ENCODE results near the gene DYRK1A. TPM values are rescaled to one million over a fixed set of nuclear protein-coding genes. Genes with fewer than 3 reads are reported as not detected.
"Not testable (repeated sequence)": the region's sequence is repeated elsewhere in the genome, so short reads cannot be mapped to it uniquely, and the experiment has no call there.

DYRK1A gene
- total RNA-seq = 10 to 100 TPM; 37.3 to 65.7 (median 53.6) TPM

DNA sequence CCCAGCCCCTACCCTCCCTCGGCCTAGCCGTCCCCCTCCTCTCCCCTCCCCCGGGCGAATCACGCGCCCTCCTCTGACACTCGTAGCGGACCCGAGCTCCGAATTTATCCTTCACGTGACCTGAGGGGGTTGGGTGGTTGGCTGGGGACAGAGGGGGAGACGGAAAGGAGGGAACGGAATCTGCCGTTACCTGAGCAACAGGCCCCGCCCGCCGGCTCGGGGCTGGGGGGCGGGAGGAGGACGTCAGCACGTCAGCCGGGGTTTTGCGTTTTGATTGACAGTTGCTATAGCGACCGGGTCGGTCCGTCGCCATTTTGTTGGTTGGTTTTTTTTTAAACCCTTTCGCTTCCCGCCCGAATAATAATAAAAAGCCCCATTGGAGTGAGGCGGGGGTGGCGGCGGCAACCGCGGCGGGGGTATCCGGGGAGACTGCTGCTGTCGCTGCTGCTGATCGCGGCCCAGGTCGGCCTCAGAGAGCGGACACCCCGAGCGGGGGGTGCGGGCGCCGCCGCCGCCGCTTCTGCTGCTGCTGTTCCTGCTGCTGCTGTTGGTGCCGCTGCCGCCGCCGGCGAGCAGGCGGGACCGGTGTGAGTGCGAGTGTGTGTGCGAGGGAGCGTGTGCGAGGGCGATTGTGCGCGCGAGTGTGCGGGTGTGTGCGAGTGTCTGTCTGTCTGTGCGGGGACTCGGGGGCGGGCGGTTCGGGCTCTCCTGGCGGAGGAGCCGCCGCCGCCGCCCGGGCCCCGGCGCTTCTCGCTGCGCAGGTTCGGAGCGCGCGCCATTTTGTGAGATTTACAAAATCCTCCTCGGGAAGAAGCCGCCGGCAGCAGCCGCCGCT is at the start of gene DYRK1A:
TSS of gene DYRK1A (plus strand) at position 292 of the 835 bp plus-strand sequence. CDS start 53,602 bp downstream, outside the sequence.
- Histone ChIP-seq H3K4me3 (peak within 1 kb of the TSS; percentile 77 to 98 (median 86)), H3K4me1 (replicated peaks in 1 of 2) (peaks cover 3 to 14% of the 10 kb centered on the region in 2 donors), H3K27ac (peak within 1 kb of the TSS; percentile 99 to 100)
- ATAC-seq (replicated peaks in 6 of 8) = peak; percentile 65 to 92 (median 88)
- 0 to 2% (median 0%) methylated on average over 2 to 10 of the region's 92 CpGs; no CpG with 5 or more reads in 7 of the 10 experiments for WGBS, 10 experiments
- in situ Hi-C loops (cut with MboI; ENCODE audit: low pct_unique_long_range_greater_than_20kb in 2 of 9, low sequenced_read_pairs in 9 of 9, unreplicated experiment in 9 of 9) = no loop called here

DNA sequence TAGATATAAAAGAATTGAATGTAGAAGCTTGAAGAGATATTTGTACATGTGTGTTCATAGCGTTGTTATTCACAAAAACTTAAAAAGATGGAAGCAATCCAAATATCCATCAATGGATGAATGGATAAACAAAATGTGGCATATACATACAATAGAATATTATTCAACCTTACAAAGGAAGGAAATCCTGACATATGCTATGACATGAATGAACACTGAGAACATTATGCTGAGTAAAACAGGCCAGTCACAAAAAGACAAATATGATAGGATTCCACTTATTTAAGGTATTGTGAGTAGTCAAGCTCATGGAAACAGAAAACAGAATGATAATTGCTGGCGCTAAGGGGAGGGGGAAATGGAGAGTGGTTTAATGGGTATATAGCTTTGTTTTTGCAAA is 47.0 kb upstream of the DYRK1A start:
- in situ Hi-C loops (cut with MboI; ENCODE audit: low pct_unique_long_range_greater_than_20kb in 2 of 9, low sequenced_read_pairs in 9 of 9, unreplicated experiment in 9 of 9) = no loop called here
- H3K4me1 ChIP-seq (replicated peaks in 1 of 2) = no peaks in the 10 kb centered on the region
- H3K4me3 ChIP-seq = no peak overlapping the region
- no peak for ATAC-seq (replicated peaks in 6 of 8)
- H3K27ac ChIP-seq = no peak overlapping the region
- 33 to 100% (median 92%) methylated on average over 2 of the region's 2 CpGs; no CpG with 5 or more reads in 1 of the 10 experiments for WGBS, 10 experiments

DNA sequence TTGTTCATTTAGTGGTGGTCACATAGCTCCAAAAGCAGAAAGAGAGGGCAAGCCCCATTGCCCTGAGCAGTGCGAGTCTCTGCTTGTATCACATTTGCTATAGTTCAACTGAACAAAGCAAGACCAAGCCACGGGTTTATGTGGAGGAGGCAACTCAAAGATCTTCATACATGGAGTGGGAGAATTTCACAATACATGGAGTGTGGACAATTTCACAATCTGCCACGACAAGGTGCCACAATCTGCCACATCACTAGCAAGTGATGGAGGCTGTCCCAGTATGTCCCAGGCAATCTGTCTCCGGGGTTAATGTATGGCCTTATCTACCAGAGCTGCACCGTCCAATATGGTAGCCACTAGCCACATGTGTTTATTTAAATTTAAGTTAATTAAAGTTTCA is 44.5 kb upstream of the DYRK1A start:
- Histone ChIP-seq H3K4me3 (no peak overlapping the region), H3K27ac (no peak overlapping the region), H3K4me1 (replicated peaks in 1 of 2) (no peaks in the 10 kb centered on the region)
- WGBS, 10 experiments = 13 to 100% (median 76%) methylated on average over 1 to 5 of the region's 5 CpGs; no CpG with 5 or more reads in 2 of the 10 experiments
- in situ Hi-C loops (cut with MboI; ENCODE audit: low pct_unique_long_range_greater_than_20kb in 2 of 9, low sequenced_read_pairs in 9 of 9, unreplicated experiment in 9 of 9) = no loop called here
- ATAC-seq (replicated peaks in 6 of 8) = no peak

DNA sequence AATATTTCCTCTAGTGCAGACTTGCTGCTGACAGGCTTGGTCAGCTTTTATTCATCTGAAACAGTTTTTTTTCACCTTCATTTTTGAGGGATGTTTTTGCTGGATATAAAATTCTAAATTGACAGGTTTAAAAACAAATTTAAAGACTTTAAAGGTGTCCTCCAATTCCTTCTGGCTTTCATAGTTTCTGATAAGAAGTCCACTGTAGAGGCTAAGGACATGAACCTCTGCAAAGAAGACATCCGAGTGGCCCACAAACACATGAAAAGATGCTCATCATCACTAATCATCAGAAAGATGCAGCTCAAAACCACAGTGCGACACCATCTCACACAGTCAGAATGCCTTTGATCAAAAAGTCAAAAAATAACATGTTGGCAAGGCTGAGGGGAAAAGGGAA is 42.0 kb upstream of the DYRK1A start:
- no peak overlapping the region for H3K27ac ChIP-seq
- no peak for ATAC-seq (replicated peaks in 6 of 8)
- no peaks in the 10 kb centered on the region for H3K4me1 ChIP-seq (replicated peaks in 1 of 2)
- in situ Hi-C loops (cut with MboI; ENCODE audit: low pct_unique_long_range_greater_than_20kb in 2 of 9, low sequenced_read_pairs in 9 of 9, unreplicated experiment in 9 of 9) = no loop called here
- H3K4me3 ChIP-seq = no peak overlapping the region
- WGBS, 10 experiments = 44 to 100% (median 88%) methylated on average over 1 to 2 of the region's 2 CpGs; no CpG with 5 or more reads in 1 of the 10 experiments

DNA sequence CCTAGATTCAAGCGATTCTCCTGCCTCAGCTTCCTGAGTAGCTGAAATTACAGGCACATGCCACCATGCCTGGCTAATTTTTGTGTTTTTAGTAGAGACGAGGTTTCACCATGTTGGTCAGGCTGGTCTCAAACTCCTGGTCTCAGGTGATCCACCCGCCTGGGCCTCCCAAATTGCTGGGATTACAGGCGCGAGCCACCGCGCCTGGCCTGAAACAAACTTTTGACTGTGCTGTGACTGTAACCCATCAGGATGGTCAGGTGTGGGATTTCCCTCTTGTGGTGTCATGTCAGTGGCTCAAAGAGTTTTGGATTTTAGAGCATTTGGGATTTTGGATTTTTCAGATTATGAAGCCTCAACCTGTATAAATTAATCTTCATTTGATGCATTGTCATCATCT is 38.4 kb upstream of the DYRK1A start:
- H3K4me1 ChIP-seq (replicated peaks in 1 of 2); ATAC-seq (replicated peaks in 6 of 8); H3K4me3 ChIP-seq; H3K27ac ChIP-seq; in situ Hi-C loops (cut with MboI; ENCODE audit: low pct_unique_long_range_greater_than_20kb in 2 of 9, low sequenced_read_pairs in 9 of 9, unreplicated experiment in 9 of 9): not testable (repeated sequence)
- 71 to 96% (median 92%) methylated on average over 1 to 7 of the region's 7 CpGs; no CpG with 5 or more reads in 3 of the 10 experiments for WGBS, 10 experiments

DNA sequence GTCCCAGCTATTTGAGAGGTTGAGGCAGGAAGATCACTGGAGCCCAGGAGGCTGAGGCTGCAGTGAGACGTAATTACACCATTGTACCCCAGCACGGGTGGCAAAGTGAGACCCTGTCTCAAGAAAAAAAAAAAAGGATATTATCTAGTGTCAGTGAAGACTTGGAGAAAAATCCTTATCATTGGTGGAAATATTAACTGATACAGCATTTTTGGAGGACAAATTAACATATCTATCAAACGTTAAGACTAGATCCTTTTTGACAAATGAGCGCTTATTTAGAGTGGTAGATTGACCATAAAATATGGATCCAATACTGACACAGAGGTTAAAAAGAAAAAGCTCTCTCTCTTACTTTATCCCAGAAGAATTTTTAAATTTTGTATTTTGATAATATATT is 35.2 kb upstream of the DYRK1A start:
- no peaks in the 10 kb centered on the region for H3K4me1 ChIP-seq (replicated peaks in 1 of 2)
- 60 to 100% (median 90%) methylated on average over 2 to 4 of the region's 4 CpGs; no CpG with 5 or more reads in 1 of the 10 experiments for WGBS, 10 experiments
- no peak for ATAC-seq (replicated peaks in 6 of 8)
- H3K27ac ChIP-seq = no peak overlapping the region
- in situ Hi-C loops (cut with MboI; ENCODE audit: low pct_unique_long_range_greater_than_20kb in 2 of 9, low sequenced_read_pairs in 9 of 9, unreplicated experiment in 9 of 9) = no loop called here
- H3K4me3 ChIP-seq = no peak overlapping the region

DNA sequence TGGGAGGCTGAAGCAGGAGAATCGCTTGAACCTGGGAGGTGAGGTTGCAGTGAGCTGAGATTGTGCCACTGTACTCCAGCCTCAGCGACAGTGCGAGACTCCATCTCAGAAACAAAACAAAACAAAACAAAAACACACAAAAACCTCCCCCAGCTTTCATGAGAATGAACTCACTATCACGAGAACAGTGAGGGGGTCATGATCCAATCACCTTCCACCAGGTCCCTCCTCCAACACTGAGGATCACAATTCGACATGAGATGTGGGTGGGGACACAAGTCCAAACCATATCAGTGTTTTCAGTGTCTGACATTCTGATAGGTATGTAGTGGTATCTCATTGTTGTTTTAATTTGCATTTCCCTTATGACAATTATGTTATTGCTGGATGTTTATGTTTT is 31.5 kb upstream of the DYRK1A start:
- in situ Hi-C loops (cut with MboI; ENCODE audit: low pct_unique_long_range_greater_than_20kb in 2 of 9, low sequenced_read_pairs in 9 of 9, unreplicated experiment in 9 of 9) = no loop called here
- H3K4me1 ChIP-seq (replicated peaks in 1 of 2) = no peaks in the 10 kb centered on the region
- no peak for ATAC-seq (replicated peaks in 6 of 8)
- H3K4me3 ChIP-seq = no peak overlapping the region
- H3K27ac ChIP-seq = no peak overlapping the region
- 15 to 100% (median 66%) methylated on average over 1 to 5 of the region's 5 CpGs; no CpG with 5 or more reads in 2 of the 10 experiments for WGBS, 10 experiments

DNA sequence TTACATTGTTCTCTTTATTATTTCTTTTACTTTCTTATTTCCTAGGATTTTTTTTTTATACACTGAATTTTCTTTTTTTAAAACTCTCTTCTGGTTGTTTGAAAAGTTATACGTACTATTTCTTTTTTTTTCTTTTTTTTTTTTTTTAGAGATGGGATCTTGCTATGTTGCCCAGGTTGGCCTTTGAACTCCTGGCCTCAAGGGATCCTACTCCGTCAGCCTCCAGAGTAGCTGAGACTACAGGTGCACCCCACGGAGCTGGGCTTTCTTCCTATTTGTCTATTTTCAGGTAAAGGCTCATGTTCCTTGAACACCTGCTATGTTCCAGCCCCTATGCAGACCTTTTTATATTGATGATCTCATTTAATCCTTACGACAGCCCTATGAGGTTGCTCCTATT is 29.4 kb upstream of the DYRK1A start:
- Histone ChIP-seq H3K4me3 (no peak overlapping the region), H3K4me1 (replicated peaks in 1 of 2) (no peaks in the 10 kb centered on the region), H3K27ac (no peak overlapping the region)
- 80 to 100% (median 93%) methylated on average over 3 to 4 of the region's 4 CpGs; no CpG with 5 or more reads in 1 of the 10 experiments for WGBS, 10 experiments
- ATAC-seq (replicated peaks in 6 of 8) = no peak
- in situ Hi-C loops (cut with MboI; ENCODE audit: low pct_unique_long_range_greater_than_20kb in 2 of 9, low sequenced_read_pairs in 9 of 9, unreplicated experiment in 9 of 9) = no loop called here

DNA sequence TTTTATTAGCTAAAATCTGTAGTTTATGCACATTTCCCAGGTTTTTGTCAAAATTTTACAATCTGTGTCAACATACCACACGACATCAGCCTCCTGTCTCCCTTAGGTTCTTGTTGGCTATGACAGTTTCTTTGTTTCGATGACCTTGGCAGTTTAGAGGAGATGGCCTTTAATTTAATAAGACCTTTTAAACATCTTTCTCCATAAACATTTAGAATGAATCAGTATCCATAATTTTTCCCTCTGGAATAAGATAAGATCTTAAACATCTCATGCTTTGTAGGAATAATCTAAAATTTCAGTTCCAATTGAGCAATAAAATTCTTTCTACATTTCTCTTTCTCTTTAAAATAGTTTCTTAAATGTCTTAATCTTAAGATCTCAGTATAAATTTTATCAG is 28.7 kb upstream of the DYRK1A start:
- Histone ChIP-seq H3K4me1 (replicated peaks in 1 of 2) (no peaks in the 10 kb centered on the region), H3K4me3 (no peak overlapping the region), H3K27ac (no peak overlapping the region)
- in situ Hi-C loops (cut with MboI; ENCODE audit: low pct_unique_long_range_greater_than_20kb in 2 of 9, low sequenced_read_pairs in 9 of 9, unreplicated experiment in 9 of 9) = no loop called here
- no peak for ATAC-seq (replicated peaks in 6 of 8)
- WGBS, 10 experiments = 57 to 100% (median 83%) methylated on average over 1 to 2 of the region's 2 CpGs; no CpG with 5 or more reads in 1 of the 10 experiments

DNA sequence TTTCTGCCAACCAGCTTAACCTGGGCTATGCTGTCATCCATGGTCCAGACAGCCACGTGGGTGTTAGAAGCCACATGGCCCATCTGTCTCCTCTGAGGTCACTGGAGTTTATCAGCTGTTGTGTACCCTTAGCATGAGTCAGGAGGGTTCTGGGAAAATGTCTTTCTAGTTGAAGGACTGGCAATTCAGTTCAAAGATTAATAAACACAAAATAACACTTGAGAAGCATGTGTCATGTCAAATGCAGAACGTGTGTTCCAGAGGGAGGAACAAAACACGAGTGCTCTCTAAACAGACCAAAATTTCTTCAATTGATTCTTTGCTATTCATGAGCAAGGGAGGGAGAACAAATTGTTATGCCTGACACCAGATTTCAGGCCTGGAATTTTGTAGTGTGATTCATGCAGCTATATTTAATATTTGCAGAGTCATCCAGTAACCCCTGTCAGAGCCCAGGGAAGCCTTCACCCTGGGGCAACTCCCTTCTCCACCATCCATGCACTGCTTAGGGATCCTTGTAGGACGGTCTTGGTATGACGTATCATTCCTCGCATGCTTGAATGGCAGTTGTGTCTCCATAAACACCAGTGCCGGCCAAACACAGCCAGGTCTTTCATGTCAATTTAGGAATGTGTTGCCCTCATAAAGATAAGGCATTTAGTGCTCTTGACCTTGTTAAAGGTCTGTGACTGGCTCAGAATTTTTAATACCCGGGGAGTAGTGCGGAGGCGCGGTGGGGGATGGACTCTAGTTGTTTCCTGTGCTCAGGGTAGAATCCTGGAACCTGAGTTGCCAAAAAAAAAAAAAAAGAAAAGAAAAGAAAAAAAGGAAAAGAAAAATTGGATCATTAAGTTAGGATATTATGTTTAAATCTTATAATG is 27.7 kb upstream of the DYRK1A start:
- 21 to 92% (median 75%) methylated on average over 4 to 10 of the region's 11 CpGs for WGBS, 10 experiments
- peak; percentile 86 to 98 (median 96) for ATAC-seq (replicated peaks in 6 of 8)
- Histone ChIP-seq H3K4me3 (no peak overlapping the region), H3K4me1 (replicated peaks in 1 of 2) (no peaks in the 10 kb centered on the region), H3K27ac (no peak overlapping the region)
- in situ Hi-C loops (cut with MboI; ENCODE audit: low pct_unique_long_range_greater_than_20kb in 2 of 9, low sequenced_read_pairs in 9 of 9, unreplicated experiment in 9 of 9) = no loop called here

DNA sequence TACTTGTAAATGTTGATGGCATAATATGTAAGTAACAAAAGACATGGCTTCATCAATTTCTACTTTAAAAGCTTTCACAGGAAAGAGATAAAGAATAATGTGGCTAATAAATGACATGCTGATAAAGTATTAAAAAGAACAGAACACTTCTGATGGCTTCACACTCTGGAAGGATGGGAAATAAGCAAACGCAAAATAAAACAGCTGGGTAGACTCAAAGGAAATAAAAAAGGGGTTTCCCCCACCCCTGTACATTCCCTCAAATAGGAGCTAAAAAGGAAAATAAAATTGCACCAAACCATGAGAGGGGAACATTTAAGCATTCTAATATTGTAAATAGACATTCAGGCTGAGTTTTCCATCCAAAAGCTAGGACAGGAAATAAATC is 27.0 kb upstream of the DYRK1A start:
- no peak overlapping the region for H3K27ac ChIP-seq
- ATAC-seq (replicated peaks in 6 of 8) = no peak
- WGBS, 10 experiments = 20 to 95% (median 80%) methylated on average over 1 of the region's 1 CpG; no CpG with 5 or more reads in 1 of the 10 experiments

DNA sequence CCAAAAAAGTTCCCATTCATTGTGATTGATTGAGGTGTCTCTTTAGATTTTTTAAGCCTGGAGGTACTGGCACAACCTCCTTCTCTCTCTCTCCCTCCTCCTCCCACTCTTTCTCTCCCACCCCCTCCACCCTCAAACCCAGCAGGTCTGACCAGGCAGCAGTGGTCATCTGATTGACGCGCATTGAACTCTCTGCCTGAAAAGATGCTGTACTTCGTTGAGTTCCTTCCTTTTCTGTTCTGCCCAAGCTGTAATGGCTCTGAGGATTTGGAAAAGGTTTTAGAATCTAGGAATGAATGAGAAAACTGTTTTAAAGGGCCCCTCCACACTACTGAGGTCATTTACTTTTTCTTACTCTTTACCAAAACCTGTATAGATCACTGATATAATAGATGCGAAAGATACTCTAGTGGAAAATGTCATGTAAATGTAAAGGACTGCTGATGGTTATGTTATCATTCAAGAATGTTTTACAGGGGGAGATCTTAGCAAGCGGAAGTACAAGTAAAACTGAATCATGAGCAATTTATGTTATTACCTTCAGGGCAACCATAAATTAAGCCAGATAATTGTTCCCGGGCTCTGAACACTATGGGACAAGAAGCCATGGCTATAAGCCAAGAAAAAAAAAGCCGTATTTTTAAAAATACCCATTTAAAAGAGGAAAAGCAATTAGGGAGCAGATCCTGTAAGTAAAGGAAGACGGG is 25.2 kb upstream of the DYRK1A start:
- WGBS, 10 experiments = 25 to 95% (median 77%) methylated on average over 3 to 8 of the region's 8 CpGs
- Histone ChIP-seq H3K4me3 (no peak overlapping the region), H3K27ac (no peak overlapping the region), H3K4me1 (replicated peaks in 1 of 2) (no peaks in the 10 kb centered on the region)
- in situ Hi-C loops (cut with MboI; ENCODE audit: low pct_unique_long_range_greater_than_20kb in 2 of 9, low sequenced_read_pairs in 9 of 9, unreplicated experiment in 9 of 9) = no loop called here
- peak in 2 of 8 experiments; percentile 19 to 66 for ATAC-seq (replicated peaks in 6 of 8)

More for the DNA sequence above, 27.0 kb upstream of the DYRK1A start:
- in situ Hi-C loops (cut with MboI; ENCODE audit: low pct_unique_long_range_greater_than_20kb in 2 of 9, low sequenced_read_pairs in 9 of 9, unreplicated experiment in 9 of 9) = no loop called here
- Histone ChIP-seq H3K4me1 (replicated peaks in 1 of 2) (no peaks in the 10 kb centered on the region), H3K4me3 (no peak overlapping the region)

Data from motor neuron (in vitro differentiated cells).